Esophagus muscularis mucosa (tissue), 4 donors: ENCODE data around the gene TAF11L6. TPM values are rescaled to one million over a fixed set of nuclear protein-coding genes. Genes with fewer than 3 reads are reported as not detected.
"Not testable (repeated sequence)": the region's sequence is repeated elsewhere in the genome, so short reads cannot be mapped to it uniquely, and the experiment has no call there.

Experiments
- DNase-seq: peaks from one replicate; pipeline ENCODE4 v3.0.0-alpha.2; 2017; ENCODE audit errors: extremely low spot score
- H3K27ac ChIP-seq, 4 donors: fragments of 200-600 bp; sonication (generic); replicated peaks in 1 of 4; 1 replicate in 3 of 4; 2 replicates in 1 of 4; pipeline ENCODE4 v1.5.1; 2016 to 2019; ENCODE audit warnings: mild to moderate bottlenecking in 1 of 4
- H3K27me3 ChIP-seq, 4 donors: fragments of 200-600 bp; sonication (generic); one replicate each; pipeline versions ENCODE4 v1.5.1 to v1.6.0; 2016 to 2019
- H3K36me3 ChIP-seq, 4 donors: fragments of 200-600 bp; sonication (generic); one replicate each; pipeline ENCODE4 v1.5.1; 2016 to 2019
- H3K4me1 ChIP-seq, 4 donors: fragments of 200-600 bp; sonication (generic); one replicate each; pipeline ENCODE4 v1.5.1; 2016 to 2019
- H3K4me3 ChIP-seq, 4 donors: fragments of 200-600 bp; sonication (generic); 1 replicate in 2 of 4; 2 replicates in 2 of 4; pipeline ENCODE4 v1.5.1; 2016 to 2019; ENCODE audit warnings: mild to moderate bottlenecking in 4 of 4, moderate library complexity in 1 of 4
- H3K9me3 ChIP-seq, 4 donors: fragments of 200-600 bp; sonication (generic); 1 replicate in 3 of 4; 2 replicates in 1 of 4; pipeline ENCODE4 v1.5.1; 2016 to 2019
- EP300 ChIP-seq: sonication (generic); formaldehyde crosslinking; IDR thresholded peaks from one replicate; pipeline ENCODE4 v1.6.1; 2017; ENCODE audit warnings: antibody characterized with exemption
- POLR2A ChIP-seq: fragments of 450-650 bp; IDR thresholded peaks from one replicate; pipeline ENCODE4 v1.6.1; 2017; ENCODE audit warnings: antibody characterized with exemption, moderate library complexity, mild to moderate bottlenecking, low read depth
- POLR2AphosphoS5 ChIP-seq, 2 donors: sonication (generic); formaldehyde crosslinking; IDR thresholded peaks; one replicate each; pipeline ENCODE4 v1.6.1; 2017; ENCODE audit warnings: antibody characterized with exemption in 2 of 2
- WGBS: methylation state at CpG from one replicate; pipeline ENCODE4 v1.1.5; 2018; 5-methylcytosine and 5-hydroxymethylcytosine counted together
- intact Hi-C: fragments of 100-400 bp; cut with DNase I; formaldehyde crosslinking; loops from one replicate; pipeline ENCODE4 v1.15.1; 2023
- total RNA-seq, 4 donors: library from RNA; depleted of rRNA; stranded (reverse); fragments of >200 nt; gene quantifications; one replicate each; pipeline versions ENCODE4 v1.1.0 to v1.2.1, GENCODE V29; 2016
- TF ChIP-seq, protein P1 (sequence below), 3 experiments: fragments of 200-600 bp in 2 of 3; fragments of 450-650 bp in 1 of 3; sonication (generic) in 2 of 3; IDR thresholded peaks; one replicate each; pipeline ENCODE4 v1.5.1; 2017 to 2019; ENCODE audit warnings: antibody characterized with exemption in 3 of 3, mild to moderate bottlenecking in 2 of 3, moderate library complexity in 1 of 3

Gene TAF11L6
- not detected for total RNA-seq

DNA sequence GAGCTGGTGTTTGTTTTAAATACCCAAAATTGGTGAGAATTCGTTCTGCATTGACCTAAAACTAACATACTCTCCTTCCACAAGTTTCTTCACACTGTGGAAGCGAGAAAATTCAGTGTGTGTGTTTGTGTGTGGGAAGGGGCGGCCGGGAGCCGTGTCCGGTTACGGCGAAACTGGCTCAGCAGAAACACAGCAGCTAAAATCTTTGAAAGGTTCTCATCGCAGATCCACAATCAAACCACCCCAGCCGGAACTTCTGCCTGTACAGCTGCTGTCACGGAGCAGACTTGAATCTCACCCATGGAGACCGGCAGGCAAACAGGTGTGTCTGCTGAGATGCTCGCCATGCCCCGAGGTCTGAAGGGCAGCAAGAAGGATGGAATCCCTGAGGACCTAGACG, at the start of gene TAF11L6:
Gene TAF11L6 (plus strand): TSS at position 301 of the 400 bp plus-strand sequence.
- H3K4me3 ChIP-seq, H3K9me3 ChIP-seq, H3K27me3 ChIP-seq, intact Hi-C loops, H3K27ac ChIP-seq, H3K36me3 ChIP-seq, H3K4me1 ChIP-seq, DNase-seq: not testable (repeated sequence)
- WGBS: no CpG with 5 or more reads among the region's 15 CpGs

GRCh38 chr5:17481378-17481777, 47.1 kb upstream of the TAF11L6 start:
- intact Hi-C loops: no loop called here
- Histone ChIP-seq H3K27ac (no peak overlapping the region), H3K27me3 (no peaks in the 10 kb centered on the region), H3K4me3 (no peak overlapping the region), H3K36me3 (no peaks in the 10 kb centered on the region), H3K4me1 (no peaks in the 10 kb centered on the region), H3K9me3 (no peaks in the 10 kb centered on the region)
- WGBS: 73% methylated on average over 4 of the region's 4 CpGs
- TF ChIP-seq EP300: no peak
- no peak for TF ChIP-seq POLR2A
- TF ChIP-seq, protein P1, sequence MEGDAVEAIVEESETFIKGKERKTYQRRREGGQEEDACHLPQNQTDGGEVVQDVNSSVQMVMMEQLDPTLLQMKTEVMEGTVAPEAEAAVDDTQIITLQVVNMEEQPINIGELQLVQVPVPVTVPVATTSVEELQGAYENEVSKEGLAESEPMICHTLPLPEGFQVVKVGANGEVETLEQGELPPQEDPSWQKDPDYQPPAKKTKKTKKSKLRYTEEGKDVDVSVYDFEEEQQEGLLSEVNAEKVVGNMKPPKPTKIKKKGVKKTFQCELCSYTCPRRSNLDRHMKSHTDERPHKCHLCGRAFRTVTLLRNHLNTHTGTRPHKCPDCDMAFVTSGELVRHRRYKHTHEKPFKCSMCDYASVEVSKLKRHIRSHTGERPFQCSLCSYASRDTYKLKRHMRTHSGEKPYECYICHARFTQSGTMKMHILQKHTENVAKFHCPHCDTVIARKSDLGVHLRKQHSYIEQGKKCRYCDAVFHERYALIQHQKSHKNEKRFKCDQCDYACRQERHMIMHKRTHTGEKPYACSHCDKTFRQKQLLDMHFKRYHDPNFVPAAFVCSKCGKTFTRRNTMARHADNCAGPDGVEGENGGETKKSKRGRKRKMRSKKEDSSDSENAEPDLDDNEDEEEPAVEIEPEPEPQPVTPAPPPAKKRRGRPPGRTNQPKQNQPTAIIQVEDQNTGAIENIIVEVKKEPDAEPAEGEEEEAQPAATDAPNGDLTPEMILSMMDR (IDR thresholded peaks at IDR 0.05): no peak
- TF ChIP-seq POLR2AphosphoS5 (IDR thresholded peaks at IDR 0.05): no peak
- no peak for DNase-seq

- Histone ChIP-seq H3K4me3 (no peak overlapping the region), H3K27me3 (no peaks in the 10 kb centered on the region), H3K9me3 (no peaks in the 10 kb centered on the region), H3K27ac (no peak overlapping the region), H3K4me1 (no peaks in the 10 kb centered on the region), H3K36me3 (no peaks in the 10 kb centered on the region)
- TF ChIP-seq POLR2A (no peak), POLR2AphosphoS5 (IDR thresholded peaks at IDR 0.05) (no peak), EP300 (no peak)
- TF ChIP-seq, protein P1 (IDR thresholded peaks at IDR 0.05): no peak
- no peak for DNase-seq
- intact Hi-C loops: no loop called here
- 49% methylated on average over 2 of the region's 2 CpGs for WGBS
Measured at GRCh38 chr5:17482790-17483189, 45.7 kb upstream of the TAF11L6 start.

GRCh38 chr5:17486464-17487173, 41.9 kb upstream of the TAF11L6 start:
- H3K4me1 ChIP-seq, H3K36me3 ChIP-seq, H3K27me3 ChIP-seq, H3K9me3 ChIP-seq, H3K4me3 ChIP-seq, intact Hi-C loops, H3K27ac ChIP-seq, DNase-seq: not testable (repeated sequence)
- 82% methylated on average over 10 of the region's 10 CpGs for WGBS

- H3K27ac ChIP-seq: no peak overlapping the region
- intact Hi-C loops: no loop called here
- no peak overlapping the region for H3K4me3 ChIP-seq
- H3K27me3 ChIP-seq: no peaks in the 10 kb centered on the region
- TF ChIP-seq, protein P1 (IDR thresholded peaks at IDR 0.05): no peak
- TF ChIP-seq POLR2AphosphoS5 (IDR thresholded peaks at IDR 0.05) (no peak), POLR2A (no peak)
- no peaks in the 10 kb centered on the region for H3K36me3 ChIP-seq
- WGBS: 87% methylated on average over 1 of the region's 1 CpG
- H3K9me3 ChIP-seq: no peaks in the 10 kb centered on the region
- DNase-seq: no peak
- H3K4me1 ChIP-seq: no peaks in the 10 kb centered on the region
Measured at GRCh38 chr5:17487174-17487512, 41.3 kb upstream of the TAF11L6 start.

DNA sequence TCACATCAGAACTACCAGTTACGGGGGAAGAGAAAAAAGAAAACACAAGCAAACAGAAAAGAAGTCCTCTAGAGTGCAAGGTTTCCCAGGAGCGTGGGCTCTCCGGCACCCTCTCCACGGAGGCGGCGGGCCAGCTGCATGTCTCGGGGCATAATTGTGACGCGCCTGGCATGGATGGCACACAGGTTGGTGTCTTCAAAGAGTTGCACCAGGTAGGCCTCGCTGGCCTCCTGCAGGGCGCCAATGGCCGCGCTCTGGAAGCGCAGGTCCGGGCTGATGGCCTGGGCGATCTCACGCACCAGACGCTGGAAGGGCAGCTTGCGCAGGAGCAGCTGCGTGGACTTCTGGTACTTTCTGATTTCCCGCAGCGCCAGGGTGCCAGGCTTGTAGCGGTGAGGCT, 37.2 kb upstream of the TAF11L6 start:
- H3K27ac ChIP-seq, intact Hi-C loops, DNase-seq, H3K4me1 ChIP-seq, H3K4me3 ChIP-seq, H3K36me3 ChIP-seq, H3K9me3 ChIP-seq, H3K27me3 ChIP-seq: not testable (repeated sequence)
- 83% methylated on average over 4 of the region's 23 CpGs for WGBS
